ENCODE measurements around the gene PRTG. TPM values are rescaled to one million over a fixed set of nuclear protein-coding genes. Genes with fewer than 3 reads are reported as not detected.
"Not testable (repeated sequence)": the region's sequence is repeated elsewhere in the genome, so short reads cannot be mapped to it uniquely, and the experiment has no call there.

The PRTG gene
- polyA plus RNA-seq, 1 donor = 1.7 TPM

DNA sequence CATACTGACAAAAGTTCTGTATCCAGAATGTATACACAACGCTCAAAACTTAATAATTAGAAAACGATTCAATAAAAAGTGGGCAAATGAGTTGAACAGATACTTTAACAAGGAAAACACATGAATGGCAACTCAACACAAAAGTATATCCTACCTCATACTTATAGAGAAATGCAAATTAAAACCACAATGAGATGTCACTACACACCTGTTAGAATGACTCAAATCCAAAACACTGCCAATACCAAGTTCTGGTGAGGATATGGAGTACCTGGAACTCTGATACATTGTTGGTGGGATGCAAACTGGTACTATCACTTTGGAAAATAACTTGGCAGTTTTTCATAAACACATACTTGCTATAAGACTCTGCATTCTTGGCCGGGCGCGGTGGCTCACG lies 42.1 kb downstream of the PRTG start:
- Histone ChIP-seq H3K36me3 (ENCODE audit: control insufficient read depth, insufficient read depth, low read length) (no peaks in the 10 kb centered on the region), H3K9me3 (ENCODE audit: control insufficient read depth, low read depth, low read length) (no peaks in the 10 kb centered on the region), H3K4me3 (ENCODE audit: low read length) (no peak overlapping the region), H3K4me1 (ENCODE audit: control insufficient read depth, insufficient read depth, low read length) (peaks cover 2% of the 10 kb centered on the region), H3K27ac (ENCODE audit: low read length) (no peak overlapping the region), H3K27me3 (ENCODE audit: control insufficient read depth, insufficient read depth, low read length) (no peaks in the 10 kb centered on the region)
- DNase-seq = no peak
- WGBS (ENCODE audit: insufficient coverage, low lambda C conversion rate) = 89% methylated on average over 2 of the region's 6 CpGs

DNA sequence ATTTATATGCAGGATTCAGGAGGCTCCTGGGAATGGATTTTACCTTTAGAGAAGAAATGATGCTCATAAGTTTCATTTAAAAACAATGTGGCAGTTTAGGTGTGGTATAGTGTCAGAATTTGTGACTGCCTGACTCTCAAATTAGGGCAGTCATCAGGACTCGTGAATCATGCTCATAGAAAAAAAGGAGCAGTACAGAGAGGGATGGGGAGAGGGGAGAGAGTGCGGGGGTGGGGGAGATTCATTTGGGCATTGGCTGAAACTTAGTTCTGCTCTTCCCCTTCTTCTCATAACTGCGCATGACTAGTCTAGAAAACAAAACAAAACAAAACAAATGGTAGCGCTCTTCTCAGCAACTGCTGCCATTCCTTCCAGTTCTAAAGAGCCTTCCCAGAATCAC lies 44.3 kb downstream of the PRTG start:
- WGBS (ENCODE audit: insufficient coverage, low lambda C conversion rate) = no CpG with 5 or more reads among the region's 4 CpGs
- no peaks in the 10 kb centered on the region for H3K27me3 ChIP-seq (ENCODE audit: control insufficient read depth, insufficient read depth, low read length)
- H3K4me1 ChIP-seq (ENCODE audit: control insufficient read depth, insufficient read depth, low read length) = peaks cover 12% of the 10 kb centered on the region
- H3K9me3 ChIP-seq (ENCODE audit: control insufficient read depth, low read depth, low read length) = no peaks in the 10 kb centered on the region
- H3K27ac ChIP-seq (ENCODE audit: low read length) = no peak overlapping the region
- no peaks in the 10 kb centered on the region for H3K36me3 ChIP-seq (ENCODE audit: control insufficient read depth, insufficient read depth, low read length)
- H3K4me3 ChIP-seq (ENCODE audit: low read length) = no peak overlapping the region
- DNase-seq = no peak

DNA sequence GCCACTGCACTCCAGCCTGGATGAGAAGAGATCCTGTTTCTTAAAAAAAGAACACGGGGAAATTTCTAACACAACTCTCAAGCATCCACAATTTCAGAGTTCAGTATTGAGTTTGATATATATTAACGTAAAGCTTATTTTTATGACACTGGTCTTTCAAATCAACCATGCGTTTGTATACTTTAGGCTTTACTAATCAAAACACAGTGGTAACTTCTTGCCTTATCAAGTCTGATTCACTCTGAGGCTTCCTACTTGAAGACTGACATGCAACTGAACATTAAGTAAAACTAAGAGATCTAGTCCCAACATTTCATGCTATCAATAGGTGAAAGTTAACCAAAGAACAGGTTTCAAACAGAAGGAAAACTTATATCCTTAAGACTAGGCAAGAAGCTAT lies 46.7 kb downstream of the PRTG start:
- DNase-seq = no peak
- Histone ChIP-seq H3K27ac (ENCODE audit: low read length) (no peak overlapping the region), H3K9me3 (ENCODE audit: control insufficient read depth, low read depth, low read length) (no peaks in the 10 kb centered on the region), H3K36me3 (ENCODE audit: control insufficient read depth, insufficient read depth, low read length) (no peaks in the 10 kb centered on the region), H3K4me1 (ENCODE audit: control insufficient read depth, insufficient read depth, low read length) (peaks cover 12% of the 10 kb centered on the region), H3K27me3 (ENCODE audit: control insufficient read depth, insufficient read depth, low read length) (no peaks in the 10 kb centered on the region), H3K4me3 (ENCODE audit: low read length) (no peak overlapping the region)
- no CpG with 5 or more reads among the region's 3 CpGs for WGBS (ENCODE audit: insufficient coverage, low lambda C conversion rate)

DNA sequence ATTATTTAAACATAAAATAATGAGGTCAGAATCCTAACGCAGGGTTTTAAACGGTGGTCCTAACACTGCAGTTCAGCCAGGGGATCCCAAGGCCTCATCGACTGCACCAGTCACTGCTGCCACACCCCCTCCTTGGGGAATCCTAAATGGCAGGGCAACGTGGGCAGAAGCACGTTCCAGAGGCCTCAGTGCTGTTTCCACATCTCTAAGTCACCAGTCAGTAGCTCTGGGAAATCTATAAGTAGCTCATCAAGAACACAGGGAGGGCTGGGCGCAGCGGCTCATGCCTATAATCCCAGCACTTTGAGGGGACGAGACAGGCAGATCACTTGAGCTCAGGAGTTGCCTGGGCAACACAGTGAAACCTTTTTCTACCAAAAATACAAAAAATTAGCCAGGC lies 47.5 kb downstream of the PRTG start:
- H3K36me3 ChIP-seq (ENCODE audit: control insufficient read depth, insufficient read depth, low read length) = no peaks in the 10 kb centered on the region
- WGBS (ENCODE audit: insufficient coverage, low lambda C conversion rate) = no CpG with 5 or more reads among the region's 8 CpGs
- no peaks in the 10 kb centered on the region for H3K27me3 ChIP-seq (ENCODE audit: control insufficient read depth, insufficient read depth, low read length)
- no peak overlapping the region for H3K4me3 ChIP-seq (ENCODE audit: low read length)
- H3K9me3 ChIP-seq (ENCODE audit: control insufficient read depth, low read depth, low read length) = no peaks in the 10 kb centered on the region
- peaks cover 12% of the 10 kb centered on the region for H3K4me1 ChIP-seq (ENCODE audit: control insufficient read depth, insufficient read depth, low read length)
- DNase-seq = no peak
- H3K27ac ChIP-seq (ENCODE audit: low read length) = no peak overlapping the region

DNA sequence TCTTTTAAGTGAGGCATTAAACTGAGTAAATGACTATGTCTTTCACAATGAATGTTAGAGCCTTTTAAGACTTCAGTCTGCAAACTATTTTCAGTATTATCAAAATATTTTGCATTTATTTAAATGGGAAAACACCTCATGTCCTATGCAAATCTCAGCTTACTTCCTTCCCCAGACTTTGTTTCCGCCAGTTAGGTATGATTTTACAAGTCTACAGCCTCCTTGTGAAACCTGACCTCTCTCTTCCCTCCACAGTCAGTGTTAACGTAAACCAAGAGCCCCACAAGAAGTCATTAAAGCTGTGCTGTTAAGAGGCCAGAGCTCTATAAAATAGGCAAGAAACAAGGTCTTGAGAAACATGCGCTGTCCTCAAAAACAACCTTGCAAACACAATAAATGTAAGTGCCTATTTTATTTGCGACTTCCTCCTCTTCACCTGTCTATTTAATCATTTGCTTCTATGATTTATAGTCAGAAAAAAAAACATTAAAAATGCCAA lies 48.3 kb downstream of the PRTG start:
- DNase-seq = peak; percentile 76 to 87
- H3K4me1 ChIP-seq (ENCODE audit: control insufficient read depth, insufficient read depth, low read length) = peaks cover 12% of the 10 kb centered on the region
- no peak overlapping the region for H3K4me3 ChIP-seq (ENCODE audit: low read length)
- no peaks in the 10 kb centered on the region for H3K36me3 ChIP-seq (ENCODE audit: control insufficient read depth, insufficient read depth, low read length)
- H3K27me3 ChIP-seq (ENCODE audit: control insufficient read depth, insufficient read depth, low read length) = no peaks in the 10 kb centered on the region
- peak overlapping the region; percentile 48 for H3K27ac ChIP-seq (ENCODE audit: low read length)
- H3K9me3 ChIP-seq (ENCODE audit: control insufficient read depth, low read depth, low read length) = no peaks in the 10 kb centered on the region
- WGBS (ENCODE audit: insufficient coverage, low lambda C conversion rate) = 6% methylated on average over 2 of the region's 4 CpGs

DNA sequence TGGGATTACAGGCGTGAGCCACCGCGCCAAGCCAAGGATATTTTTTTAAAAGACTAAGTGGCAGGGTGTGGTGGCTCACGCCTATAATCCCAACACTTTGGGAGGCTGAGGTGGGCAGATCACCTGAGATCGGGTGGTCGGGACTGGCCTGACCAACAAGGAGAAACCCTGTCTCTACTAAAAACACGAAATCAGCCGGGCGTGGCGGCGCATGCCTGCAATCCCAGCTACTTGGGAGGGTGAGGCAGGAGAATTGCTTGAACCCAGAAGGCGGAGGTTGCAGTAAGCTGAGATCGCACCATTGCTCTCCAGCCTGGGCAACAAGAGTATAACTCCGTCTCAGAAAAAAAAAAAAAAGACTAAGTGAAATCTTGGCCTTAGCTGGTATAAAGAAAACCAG lies 49.8 kb downstream of the PRTG start:
- 90% methylated on average over 2 of the region's 14 CpGs for WGBS (ENCODE audit: insufficient coverage, low lambda C conversion rate)

DNA sequence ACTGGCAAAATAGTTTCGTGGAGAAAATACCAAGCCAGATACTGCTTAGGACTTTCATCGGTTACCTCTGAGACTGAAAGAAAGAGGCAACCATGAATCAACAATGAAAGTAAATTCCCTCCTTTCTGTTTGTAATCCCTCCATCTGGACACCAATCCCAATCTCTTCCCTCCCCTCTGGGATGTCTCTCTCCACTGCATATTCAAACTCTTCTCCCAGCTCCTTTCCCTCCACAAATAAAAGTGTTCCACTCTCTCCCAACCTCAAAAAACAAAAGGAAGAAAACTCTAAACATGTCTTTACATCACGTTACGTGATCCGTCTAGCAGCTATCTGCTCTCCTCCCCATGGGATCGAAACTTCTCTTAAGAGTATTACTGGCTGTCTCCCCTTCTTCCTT lies 55.2 kb downstream of the PRTG start:
- DNase-seq = no peak
- Histone ChIP-seq H3K4me3 (ENCODE audit: low read length) (no peak overlapping the region), H3K4me1 (ENCODE audit: control insufficient read depth, insufficient read depth, low read length) (no peaks in the 10 kb centered on the region), H3K36me3 (ENCODE audit: control insufficient read depth, insufficient read depth, low read length) (no peaks in the 10 kb centered on the region), H3K27me3 (ENCODE audit: control insufficient read depth, insufficient read depth, low read length) (no peaks in the 10 kb centered on the region), H3K27ac (ENCODE audit: low read length) (no peak overlapping the region), H3K9me3 (ENCODE audit: control insufficient read depth, low read depth, low read length) (no peaks in the 10 kb centered on the region)
- WGBS (ENCODE audit: insufficient coverage, low lambda C conversion rate) = 100% methylated on average over 4 of the region's 6 CpGs

More for the DNA sequence above, 49.8 kb downstream of the PRTG start:
- DNase-seq; H3K27ac ChIP-seq (ENCODE audit: low read length); H3K4me3 ChIP-seq (ENCODE audit: low read length); H3K36me3 ChIP-seq (ENCODE audit: control insufficient read depth, insufficient read depth, low read length); H3K9me3 ChIP-seq (ENCODE audit: control insufficient read depth, low read depth, low read length); H3K27me3 ChIP-seq (ENCODE audit: control insufficient read depth, insufficient read depth, low read length): not testable (repeated sequence)
- peaks cover 12% of the 10 kb centered on the region for H3K4me1 ChIP-seq (ENCODE audit: control insufficient read depth, insufficient read depth, low read length)

DNA sequence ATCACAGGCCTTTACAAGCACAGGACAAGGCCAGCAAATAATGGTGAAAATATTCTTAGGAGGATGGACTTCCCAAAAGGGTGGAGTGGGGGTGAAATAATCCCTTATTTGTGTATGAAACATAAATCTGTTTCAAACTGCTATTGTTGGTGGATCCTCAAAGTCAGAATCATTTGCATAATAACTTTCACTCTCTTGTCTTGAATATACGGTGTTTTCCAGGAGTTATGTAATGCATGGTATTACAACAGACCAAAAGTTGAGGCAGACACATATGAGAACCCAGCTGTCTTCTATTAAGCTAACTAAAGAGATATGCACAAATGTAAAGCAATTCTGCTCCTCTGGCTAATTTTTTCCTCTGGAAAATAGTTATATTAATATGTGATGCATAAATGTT lies 57.7 kb downstream of the PRTG start:
- Histone ChIP-seq H3K27ac (ENCODE audit: low read length) (no peak overlapping the region), H3K4me1 (ENCODE audit: control insufficient read depth, insufficient read depth, low read length) (no peaks in the 10 kb centered on the region), H3K36me3 (ENCODE audit: control insufficient read depth, insufficient read depth, low read length) (no peaks in the 10 kb centered on the region), H3K4me3 (ENCODE audit: low read length) (no peak overlapping the region), H3K9me3 (ENCODE audit: control insufficient read depth, low read depth, low read length) (no peaks in the 10 kb centered on the region), H3K27me3 (ENCODE audit: control insufficient read depth, insufficient read depth, low read length) (no peaks in the 10 kb centered on the region)
- DNase-seq = no peak
- WGBS (ENCODE audit: insufficient coverage, low lambda C conversion rate) = 20% methylated on average over 1 of the region's 1 CpG

DNA sequence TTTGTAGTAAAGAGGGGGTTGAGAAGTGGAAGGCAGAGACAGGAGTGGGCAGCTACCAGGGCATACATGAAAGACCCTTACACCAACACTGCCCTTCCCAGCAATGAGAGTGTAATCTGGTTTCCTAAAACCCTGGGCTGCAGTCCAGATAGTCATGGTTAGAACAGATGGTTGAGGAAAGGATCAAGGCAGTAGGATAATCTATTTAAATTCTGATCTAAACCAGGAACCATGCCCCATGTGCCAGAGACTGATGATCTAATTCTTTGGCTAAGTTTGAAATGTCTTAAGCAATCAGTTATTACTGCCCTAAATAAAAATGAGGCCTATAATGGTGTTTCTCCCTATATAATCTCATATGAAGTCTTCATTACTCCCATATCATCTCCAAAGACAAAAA lies 59.6 kb downstream of the PRTG start:
- H3K27me3 ChIP-seq (ENCODE audit: control insufficient read depth, insufficient read depth, low read length) = no peaks in the 10 kb centered on the region
- H3K4me1 ChIP-seq (ENCODE audit: control insufficient read depth, insufficient read depth, low read length) = no peaks in the 10 kb centered on the region
- H3K27ac ChIP-seq (ENCODE audit: low read length) = no peak overlapping the region
- peaks cover 3% of the 10 kb centered on the region for H3K36me3 ChIP-seq (ENCODE audit: control insufficient read depth, insufficient read depth, low read length)
- no peak overlapping the region for H3K4me3 ChIP-seq (ENCODE audit: low read length)
- no peaks in the 10 kb centered on the region for H3K9me3 ChIP-seq (ENCODE audit: control insufficient read depth, low read depth, low read length)
- DNase-seq = no peak

DNA sequence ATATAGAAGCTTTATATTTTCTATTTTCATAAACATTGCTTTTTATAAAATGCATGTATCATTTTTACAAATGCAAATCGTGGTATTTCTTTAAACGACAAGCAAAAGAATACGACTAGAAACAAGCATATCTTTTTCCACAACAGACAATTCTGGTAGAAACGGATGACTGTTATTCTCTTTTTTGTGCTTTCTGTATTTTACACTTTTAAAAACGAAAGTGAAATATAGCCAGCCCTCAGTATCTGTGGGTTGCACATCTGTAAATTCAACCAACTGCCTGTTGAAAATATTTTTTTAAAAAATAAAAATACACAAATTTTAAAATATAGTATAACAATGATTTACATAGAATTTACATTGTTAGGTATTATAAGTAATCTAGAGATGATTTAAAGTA lies 61.3 kb downstream of the PRTG start:
- DNase-seq = no peak
- no peaks in the 10 kb centered on the region for H3K9me3 ChIP-seq (ENCODE audit: control insufficient read depth, low read depth, low read length)
- H3K27ac ChIP-seq (ENCODE audit: low read length) = no peak overlapping the region
- H3K27me3 ChIP-seq (ENCODE audit: control insufficient read depth, insufficient read depth, low read length) = no peaks in the 10 kb centered on the region
- 79% methylated on average over 5 of the region's 5 CpGs for WGBS (ENCODE audit: insufficient coverage, low lambda C conversion rate)
- no peaks in the 10 kb centered on the region for H3K4me1 ChIP-seq (ENCODE audit: control insufficient read depth, insufficient read depth, low read length)
- peaks cover 6% of the 10 kb centered on the region for H3K36me3 ChIP-seq (ENCODE audit: control insufficient read depth, insufficient read depth, low read length)
- H3K4me3 ChIP-seq (ENCODE audit: low read length) = no peak overlapping the region

DNA sequence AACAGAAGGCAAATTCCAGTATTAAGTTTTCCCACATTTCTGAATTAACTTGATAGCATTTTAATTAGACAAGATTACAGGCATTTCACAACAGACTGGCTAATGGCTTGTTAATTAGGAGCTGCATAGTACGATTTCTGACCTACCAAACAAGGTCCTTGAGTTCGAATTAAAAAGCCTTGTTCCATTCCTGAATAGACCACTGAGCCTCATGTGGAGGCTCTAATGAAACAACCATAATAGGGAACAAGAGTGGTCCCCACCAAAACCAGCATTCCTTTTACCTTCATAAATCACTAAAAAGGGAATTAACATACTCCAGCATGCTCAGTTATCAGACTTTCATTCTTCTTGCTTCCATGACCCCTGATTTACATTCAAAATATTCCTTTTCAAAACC lies 66.4 kb downstream of the PRTG start:
- H3K4me1 ChIP-seq (ENCODE audit: control insufficient read depth, insufficient read depth, low read length) = no peaks in the 10 kb centered on the region
- no peak overlapping the region for H3K4me3 ChIP-seq (ENCODE audit: low read length)
- no peak overlapping the region for H3K27ac ChIP-seq (ENCODE audit: low read length)
- WGBS (ENCODE audit: insufficient coverage, low lambda C conversion rate) = no CpG with 5 or more reads among the region's 2 CpGs
- H3K27me3 ChIP-seq (ENCODE audit: control insufficient read depth, insufficient read depth, low read length) = no peaks in the 10 kb centered on the region
- no peak for DNase-seq
- H3K9me3 ChIP-seq (ENCODE audit: control insufficient read depth, low read depth, low read length) = no peaks in the 10 kb centered on the region
- H3K36me3 ChIP-seq (ENCODE audit: control insufficient read depth, insufficient read depth, low read length) = peaks cover 6% of the 10 kb centered on the region

Measured in large intestine (tissue), 3 donors.